GM18907 (cell line): ENCODE data around the gene EHMT1.

ENCODE experiments used
- ATAC-seq: cut with Tn5 transposase; IDR thresholded peaks from one replicate; pipeline ENCODE4 v1.9.1; 2021; ENCODE audit warnings: mild to moderate bottlenecking, moderate library complexity; ENCODE audit not compliant: unreplicated experiment

The EHMT1 gene

DNA sequence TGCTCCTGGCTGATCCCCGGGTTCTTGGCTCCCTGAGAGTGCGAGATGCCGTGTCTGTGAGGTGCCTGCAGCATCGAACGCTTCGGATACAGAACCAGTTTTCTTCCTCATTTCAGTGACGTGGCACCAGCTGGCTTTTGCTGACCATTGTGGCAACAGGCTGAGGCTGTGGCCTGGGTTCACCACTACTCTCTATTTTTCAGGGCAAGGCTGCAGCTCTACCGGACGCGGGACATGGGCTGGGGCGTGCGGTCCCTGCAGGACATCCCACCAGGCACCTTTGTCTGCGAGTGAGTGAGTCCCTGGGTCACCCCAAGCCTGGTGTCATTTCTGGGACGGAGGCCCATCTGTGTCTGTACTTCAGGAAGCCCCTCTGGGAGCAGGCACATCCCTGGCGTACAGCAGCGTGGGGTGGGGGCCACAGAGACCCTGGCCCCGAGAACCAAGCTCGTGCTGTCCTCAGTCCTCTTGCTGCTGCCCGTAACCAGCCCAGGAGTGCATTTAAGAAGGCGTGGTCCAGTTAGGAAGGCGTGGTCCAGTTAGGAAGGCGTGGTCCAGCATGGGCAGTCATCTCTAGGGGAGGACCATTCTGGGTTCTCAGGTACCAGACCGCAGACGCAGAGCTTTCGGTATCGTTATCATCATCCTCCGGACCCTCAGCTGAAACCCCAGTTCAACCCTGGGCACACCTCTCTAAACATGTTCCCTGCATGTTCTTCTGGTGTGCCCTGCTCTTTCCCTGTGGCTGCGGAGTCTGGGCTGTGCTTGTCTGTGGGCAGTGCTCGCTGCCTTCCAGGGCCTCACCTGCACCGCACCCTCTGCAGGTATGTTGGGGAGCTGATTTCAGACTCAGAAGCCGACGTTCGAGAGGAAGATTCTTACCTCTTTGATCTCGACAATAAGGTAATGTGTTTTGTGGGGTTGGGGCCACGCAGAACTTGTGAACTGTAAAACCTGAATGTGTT is 198.7 kb downstream of the EHMT1 start:
- no peak for ATAC-seq

- no peak for ATAC-seq
Measured at GRCh38 chr9:137818286-137818685, 199.5 kb downstream of the EHMT1 start.

DNA sequence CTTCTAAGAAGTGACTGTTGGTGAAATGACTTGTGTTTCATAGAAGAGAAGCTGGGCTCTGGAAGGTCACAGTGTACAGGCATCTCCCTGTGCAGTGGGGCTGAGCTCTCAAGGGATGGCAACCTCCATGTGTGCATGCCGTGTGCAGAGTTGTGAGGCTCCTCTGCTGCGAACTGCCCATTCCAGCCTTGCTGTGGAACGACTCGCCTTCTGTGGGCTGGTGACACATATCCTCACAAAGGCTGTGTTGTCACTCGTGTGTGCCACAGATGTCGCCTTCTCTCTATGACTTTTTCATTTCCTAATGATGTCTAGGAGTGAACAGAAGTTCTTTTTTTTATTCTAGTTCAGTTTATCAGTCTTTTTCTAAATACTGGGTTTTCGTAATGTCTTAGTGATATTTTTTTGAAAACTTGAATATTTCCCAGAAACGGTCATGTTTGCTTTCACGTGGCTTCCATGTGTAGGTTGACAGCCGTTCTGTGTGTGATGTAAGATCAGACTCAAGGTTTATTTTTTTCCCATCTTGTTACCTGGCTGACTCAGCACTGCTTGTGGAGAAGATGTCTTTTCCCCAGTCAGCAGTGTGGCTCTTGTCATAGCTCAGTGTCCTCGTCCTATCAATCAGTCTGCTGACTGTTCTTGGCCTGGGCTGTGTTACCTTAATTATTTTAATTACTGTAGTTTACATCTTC is 201.5 kb downstream of the EHMT1 start:
- ATAC-seq, result no peak

DNA sequence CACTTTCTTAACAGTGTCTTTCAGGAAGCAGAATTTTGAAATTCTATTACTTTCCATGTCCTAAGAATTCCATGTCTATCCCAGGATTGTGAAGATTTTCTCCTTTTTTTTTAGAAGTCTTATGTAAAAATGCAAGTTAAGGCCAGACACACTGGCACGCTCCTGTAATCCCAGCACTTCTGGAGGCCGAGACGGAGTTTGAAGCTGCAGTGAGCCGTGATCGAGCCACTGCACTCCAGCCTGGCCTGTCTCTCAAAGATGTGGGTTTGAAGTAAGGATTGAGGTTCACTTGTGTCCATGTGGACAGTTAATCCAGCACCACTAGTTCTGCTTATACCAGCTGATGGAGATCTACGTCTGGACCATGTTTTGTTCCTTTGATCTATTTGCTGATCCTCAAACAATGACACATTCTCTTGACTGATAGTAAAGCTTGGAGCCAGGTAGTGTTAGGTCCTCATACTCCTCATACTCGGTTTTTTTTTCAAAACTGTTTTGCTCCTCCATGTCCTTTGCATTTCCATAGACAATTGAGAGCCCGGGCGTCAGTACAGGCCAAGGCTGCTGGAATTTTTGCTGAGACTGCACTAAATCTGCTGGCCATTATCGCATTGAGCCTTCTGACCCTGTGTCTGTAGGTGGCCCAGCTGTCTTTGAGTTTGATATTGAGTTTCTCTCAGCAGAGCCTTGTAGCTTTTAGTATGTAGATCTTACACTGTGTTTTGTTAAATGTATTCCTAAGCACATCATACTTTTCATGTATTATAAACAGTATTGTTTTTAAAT is 205.4 kb downstream of the EHMT1 start:
- ATAC-seq, result no peak

- no peak for ATAC-seq
Measured at GRCh38 chr9:137825324-137825989, 206.7 kb downstream of the EHMT1 start.

- ATAC-seq, result no peak
Measured at GRCh38 chr9:137827908-137828526, 209.2 kb downstream of the EHMT1 start.

GRCh38 chr9:137828527-137829259 is 209.9 kb downstream of the EHMT1 start:
- no peak for ATAC-seq

GRCh38 chr9:137829260-137829996 is 210.6 kb downstream of the EHMT1 start:
- no peak for ATAC-seq

DNA sequence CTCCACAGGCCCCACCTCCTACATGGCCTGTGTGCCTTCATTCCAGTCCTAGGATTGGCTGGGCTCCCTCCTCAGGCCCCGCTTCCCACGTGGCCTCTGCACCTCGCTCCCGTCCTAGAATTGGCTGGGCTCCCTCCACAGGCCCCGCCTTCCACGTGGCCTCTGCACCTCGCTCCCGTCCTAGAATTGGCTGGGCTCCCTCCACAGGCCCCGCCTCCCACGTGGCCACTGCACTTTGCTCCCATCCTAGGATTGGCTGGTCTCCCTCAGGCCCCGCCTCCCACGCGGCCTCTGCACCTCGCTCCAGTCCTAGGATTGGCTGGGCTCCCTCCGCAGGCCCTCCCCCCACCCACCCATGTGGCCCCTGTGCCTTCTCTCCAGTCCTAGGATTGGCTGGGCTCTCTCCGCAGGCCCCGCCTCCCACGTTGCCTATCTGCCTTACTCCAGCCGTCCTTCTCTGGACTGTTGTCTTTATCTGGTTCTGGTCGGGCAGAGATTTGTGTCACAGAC is 213.4 kb downstream of the EHMT1 start:
- ATAC-seq, result no peak

DNA sequence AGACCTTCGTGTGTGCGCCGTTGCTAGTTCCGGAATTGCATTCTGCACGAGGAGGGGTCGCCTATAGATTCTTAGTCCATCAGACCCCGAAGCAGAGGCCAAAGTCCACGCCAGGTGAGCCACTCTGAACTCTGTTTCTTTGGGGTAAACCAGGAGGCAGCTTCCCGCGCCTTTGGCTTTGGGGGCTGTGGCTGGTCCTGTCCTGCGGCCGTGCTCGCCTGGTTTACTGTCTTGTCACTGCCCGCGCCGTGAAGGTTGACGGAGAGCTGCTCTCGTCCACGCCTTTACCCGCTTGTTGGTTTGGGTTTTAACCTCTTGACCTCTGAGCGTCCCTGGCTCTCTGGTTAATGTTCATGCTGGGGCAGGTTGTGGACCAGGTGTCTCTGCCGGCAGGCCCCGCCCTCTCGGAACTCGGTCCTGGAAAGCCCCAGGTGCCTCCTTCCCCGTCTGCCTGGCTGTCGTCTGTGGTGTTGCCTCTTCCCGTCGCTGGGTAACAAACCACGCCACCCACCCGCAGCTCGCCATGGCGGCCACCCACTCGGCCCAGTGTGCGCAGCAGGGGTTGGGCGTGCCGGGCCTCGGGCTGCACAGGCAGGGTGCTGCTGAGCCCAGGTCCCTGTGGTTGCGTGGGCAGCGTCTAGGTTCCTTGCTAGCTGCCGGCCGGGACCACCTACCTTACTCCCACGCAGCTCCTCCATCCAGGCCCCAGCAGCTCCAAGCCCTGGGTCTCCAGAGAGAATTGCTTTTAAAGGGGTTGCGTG is 214.2 kb downstream of the EHMT1 start:
- ATAC-seq, result no peak

- no peak for ATAC-seq
Measured at GRCh38 chr9:137833721-137834613, 215.2 kb downstream of the EHMT1 start.

DNA sequence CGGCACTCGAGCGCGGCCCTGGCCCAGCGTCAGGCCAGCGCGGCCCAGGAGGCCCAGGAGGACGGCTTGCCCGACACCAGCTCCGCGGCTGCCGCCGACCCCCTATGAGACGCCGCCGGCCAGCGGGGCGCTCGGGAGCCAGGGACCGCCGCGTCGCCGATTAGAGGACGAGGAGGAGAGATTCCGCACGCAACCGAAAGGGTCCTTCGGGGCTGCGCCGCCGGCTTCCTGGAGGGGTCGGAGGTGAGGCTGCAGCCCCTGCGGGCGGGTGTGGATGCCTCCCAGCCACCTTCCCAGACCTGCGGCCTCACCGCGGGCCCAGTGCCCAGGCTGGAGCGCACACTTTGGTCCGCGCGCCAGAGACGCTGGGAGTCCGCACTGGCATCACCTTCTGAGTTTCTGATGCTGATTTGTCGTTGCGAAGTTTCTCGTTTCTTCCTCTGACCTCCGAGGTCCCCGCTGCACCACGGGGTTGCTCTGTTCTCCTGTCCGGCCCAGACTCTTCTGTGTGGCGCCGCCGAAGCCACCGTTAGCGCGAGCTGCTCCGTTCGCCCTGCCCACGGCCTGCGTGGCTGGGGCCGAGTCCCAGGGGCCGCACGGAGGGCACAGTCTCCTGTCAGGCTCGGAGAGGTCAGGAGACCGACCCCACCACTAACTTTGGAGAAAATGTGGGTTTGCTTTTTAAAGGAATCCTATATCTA is 216.2 kb downstream of the EHMT1 start:
- no peak for ATAC-seq

- ATAC-seq, result no peak
Measured at GRCh38 chr9:137836151-137836830, 217.5 kb downstream of the EHMT1 start.

DNA sequence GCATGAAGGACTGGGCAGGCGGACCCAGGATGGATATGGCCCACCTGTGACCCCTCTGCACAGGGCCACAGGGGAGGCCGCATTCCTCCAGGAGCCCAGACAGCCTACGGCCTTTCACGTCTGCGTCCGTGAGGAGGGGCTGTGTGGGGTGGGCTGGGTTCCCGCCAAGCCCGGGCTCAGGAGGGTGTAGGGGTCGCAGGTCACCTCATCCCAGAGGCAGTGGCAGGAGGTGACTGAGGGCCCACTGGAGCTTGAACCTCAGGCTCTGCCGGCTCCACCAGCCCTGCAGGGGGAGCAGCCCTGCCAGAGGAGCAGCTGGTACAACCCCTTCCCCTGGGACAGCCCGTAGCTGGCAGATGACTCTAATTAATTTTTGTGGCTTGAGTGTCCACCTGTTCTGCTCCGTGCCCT is 218.0 kb downstream of the EHMT1 start:
- no peak for ATAC-seq

DNA sequence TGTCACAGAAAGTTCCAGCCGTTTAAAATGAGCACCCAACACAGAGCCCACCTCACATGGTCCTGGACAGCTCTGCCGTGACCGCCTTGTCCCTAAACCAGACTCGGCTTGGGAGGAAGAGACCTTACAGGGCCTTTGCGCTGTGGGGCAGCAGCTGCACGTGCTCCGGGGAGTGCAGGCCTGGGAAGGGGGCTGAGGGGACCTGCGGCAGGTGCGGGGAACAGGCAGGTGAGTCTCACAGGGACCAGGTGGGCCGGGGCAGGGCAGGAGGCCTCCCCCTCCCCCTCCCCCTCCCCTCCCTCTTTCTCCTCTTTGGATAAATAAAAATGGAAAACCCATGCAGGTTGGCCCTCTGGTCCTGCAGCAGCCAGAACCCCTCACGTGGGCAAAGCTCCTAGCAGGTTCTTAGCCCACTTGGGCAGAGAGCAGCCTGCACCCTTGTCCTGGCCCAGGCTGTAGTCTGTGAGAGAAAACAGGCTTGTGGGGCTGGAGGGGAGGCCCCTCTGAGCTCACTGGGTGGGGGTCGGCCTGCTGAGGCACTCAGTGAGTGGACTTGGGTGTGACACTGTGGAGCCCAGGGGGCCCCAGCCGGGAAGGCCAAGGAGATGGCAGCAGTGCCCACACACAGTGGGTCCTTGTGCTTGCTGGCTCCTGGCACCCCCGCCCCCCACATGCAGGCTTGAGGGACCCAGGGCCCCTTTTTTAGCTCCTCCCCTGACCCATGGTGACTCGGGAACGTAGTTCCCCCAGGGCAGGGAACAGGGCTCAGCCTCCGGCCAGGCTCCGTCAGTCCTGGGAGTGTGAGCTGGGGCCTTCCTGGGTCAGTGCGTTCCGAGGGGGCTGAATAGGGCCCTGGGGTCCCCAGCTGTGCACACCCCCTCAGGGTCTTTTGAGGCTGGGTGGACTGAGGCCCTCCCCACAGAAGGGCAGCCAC is 218.8 kb downstream of the EHMT1 start:
- no peak for ATAC-seq
